ENCODE measurements around the gene METTL1.
"Not testable (repeated sequence)": the region's sequence is repeated elsewhere in the genome, so short reads cannot be mapped to it uniquely, and the experiment has no call there.

METTL1 gene

DNA sequence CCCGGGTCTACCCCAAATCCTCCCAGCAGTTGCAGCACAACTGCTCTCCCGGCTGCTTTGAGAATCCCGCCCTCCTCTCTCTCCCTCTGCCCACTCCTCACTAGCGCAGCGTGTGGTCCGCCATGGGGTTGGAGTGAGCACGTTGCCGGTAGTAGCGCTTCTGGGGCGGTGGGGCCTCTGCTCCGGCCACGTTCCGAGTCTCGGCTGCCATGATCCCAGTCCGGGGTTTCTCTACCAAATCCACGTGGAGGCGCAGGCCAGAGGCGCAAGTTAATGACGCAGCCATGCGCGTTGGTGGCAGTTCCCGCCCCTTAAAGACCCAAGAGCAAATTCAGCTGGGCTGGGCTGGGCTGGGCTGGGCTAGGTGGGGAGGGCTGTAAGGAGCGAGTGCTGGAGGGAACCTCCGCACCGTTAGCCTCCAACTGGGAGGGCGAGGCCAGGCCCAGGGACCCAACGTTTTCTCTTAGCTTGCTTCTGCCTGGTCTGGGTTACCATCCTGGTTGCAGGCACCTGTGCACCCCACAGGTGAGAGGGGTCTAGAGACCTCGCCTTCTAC, at the start of gene METTL1:
TSS of gene METTL1 (minus strand) at position 233 of the 556 bp plus-strand sequence. CDS start at position 211, 22 bp downstream.
- peak; percentile 91 for FAIRE-seq
- peak; percentile 88 for DNase-seq (ENCODE audit: extremely low spot score, insufficient read length, low read depth)

DNA sequence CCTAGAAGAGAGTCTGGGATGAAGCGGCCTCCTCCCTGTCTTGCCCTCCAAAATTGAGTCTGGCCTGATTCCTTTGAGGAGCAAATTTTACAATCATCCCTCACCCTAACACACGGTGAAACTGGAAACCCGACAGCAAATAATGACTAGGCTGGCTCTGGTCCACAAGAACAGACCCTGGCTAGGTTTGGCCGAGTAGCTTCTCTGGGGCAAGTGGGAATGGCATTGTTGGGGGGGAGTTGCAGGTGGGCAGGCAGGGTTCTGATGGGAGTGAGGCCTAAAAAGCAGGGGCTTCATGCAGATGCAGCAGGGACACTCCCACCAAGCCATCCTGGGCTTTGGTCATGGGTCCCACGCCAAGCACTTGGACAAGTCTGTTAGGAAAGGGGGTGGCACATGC, 49.1 kb upstream of the METTL1 start:
- DNase-seq (ENCODE audit: extremely low spot score, insufficient read length, low read depth); FAIRE-seq: not testable (repeated sequence)

DNA sequence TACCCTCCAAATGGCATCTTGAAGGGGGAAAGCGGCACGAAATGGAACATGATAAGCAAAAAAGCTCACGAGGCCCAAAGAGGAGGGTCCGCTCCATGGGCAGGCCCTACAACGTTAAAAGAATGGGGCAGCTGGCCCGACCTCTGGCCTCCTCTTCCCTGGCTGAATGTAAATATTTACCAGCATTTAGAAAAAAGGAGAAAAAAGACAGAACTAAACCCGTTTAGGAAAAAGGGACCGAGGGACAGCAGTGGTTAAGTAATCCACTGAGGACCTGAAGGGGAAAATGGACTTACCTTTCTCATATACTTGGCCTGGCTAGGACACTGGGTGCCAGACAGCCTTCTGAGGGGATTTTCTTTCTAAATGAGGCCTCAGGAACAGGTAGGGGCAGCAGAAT, 48.2 kb upstream of the METTL1 start:
- not testable (repeated sequence) for DNase-seq (ENCODE audit: extremely low spot score, insufficient read length, low read depth); FAIRE-seq

DNA sequence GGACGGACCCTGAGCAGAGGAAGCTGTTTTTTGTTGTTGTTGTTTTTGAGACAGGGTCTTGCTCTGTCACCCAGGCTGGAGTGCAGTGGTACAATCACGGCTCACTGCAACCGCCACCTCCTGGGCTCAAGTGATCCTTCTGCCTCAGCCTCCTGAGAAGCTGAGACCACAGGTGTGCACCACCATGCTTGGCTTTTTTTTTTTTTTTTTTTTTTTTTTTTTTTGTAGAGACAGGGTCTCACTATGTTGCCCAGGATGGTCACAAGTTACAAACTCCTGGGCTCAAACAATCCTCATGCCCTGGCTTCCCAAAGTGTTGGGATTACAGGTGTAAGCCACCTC, 46.1 kb upstream of the METTL1 start:
- not testable (repeated sequence) for FAIRE-seq; DNase-seq (ENCODE audit: extremely low spot score, insufficient read length, low read depth)

DNA sequence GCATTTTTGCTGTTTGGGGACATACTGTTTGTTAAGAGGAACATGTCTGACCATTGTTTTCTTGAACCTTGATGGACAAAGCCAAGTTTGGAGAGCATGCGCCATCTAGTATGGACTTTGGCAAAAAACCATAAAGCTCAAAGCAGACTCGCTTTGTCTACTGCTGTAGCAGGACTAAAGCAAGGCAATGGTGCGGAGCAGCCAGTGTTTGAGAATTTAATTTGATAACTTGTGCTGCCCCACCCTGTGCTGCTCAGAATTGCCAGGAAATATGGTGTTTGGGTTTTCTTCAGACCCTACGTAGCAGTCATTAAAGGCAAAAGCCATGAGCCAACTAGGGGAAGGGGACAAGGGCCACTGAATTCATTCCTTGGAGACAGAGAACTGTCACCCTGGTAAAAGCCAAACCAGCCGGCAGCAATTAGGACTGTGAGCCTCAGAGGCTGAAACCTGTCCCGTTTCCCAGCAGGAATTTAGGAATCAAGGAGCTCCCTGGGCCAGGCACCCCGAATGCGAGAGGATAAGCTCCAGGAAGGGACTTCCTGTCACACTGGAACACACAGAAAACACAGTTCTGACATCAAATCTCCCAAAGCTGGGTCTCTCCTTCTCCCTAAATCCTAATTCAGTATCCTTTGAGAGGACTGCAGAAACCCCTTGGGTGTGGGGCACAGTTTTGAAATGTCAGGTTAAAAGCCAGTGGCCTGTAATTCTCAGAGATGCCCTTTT, 45.5 kb upstream of the METTL1 start:
- DNase-seq (ENCODE audit: extremely low spot score, insufficient read length, low read depth) (no peak), FAIRE-seq (no peak)

DNA sequence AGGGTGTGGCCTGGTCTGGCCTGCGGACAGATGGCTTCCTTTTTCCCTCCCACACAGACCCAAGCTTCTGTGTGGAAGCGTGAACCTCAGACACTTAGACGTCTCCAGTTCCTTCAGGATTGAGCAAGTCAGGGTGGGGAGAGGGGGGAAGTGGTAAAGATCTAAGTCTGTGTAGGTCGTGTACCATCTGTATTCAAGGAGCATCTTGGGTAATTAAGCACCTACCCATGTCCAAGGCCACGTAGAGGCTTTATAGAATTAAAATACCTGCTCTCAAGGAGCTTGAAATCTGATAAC, 44.9 kb upstream of the METTL1 start:
- no peak for DNase-seq (ENCODE audit: extremely low spot score, insufficient read length, low read depth)
- FAIRE-seq: no peak

DNA sequence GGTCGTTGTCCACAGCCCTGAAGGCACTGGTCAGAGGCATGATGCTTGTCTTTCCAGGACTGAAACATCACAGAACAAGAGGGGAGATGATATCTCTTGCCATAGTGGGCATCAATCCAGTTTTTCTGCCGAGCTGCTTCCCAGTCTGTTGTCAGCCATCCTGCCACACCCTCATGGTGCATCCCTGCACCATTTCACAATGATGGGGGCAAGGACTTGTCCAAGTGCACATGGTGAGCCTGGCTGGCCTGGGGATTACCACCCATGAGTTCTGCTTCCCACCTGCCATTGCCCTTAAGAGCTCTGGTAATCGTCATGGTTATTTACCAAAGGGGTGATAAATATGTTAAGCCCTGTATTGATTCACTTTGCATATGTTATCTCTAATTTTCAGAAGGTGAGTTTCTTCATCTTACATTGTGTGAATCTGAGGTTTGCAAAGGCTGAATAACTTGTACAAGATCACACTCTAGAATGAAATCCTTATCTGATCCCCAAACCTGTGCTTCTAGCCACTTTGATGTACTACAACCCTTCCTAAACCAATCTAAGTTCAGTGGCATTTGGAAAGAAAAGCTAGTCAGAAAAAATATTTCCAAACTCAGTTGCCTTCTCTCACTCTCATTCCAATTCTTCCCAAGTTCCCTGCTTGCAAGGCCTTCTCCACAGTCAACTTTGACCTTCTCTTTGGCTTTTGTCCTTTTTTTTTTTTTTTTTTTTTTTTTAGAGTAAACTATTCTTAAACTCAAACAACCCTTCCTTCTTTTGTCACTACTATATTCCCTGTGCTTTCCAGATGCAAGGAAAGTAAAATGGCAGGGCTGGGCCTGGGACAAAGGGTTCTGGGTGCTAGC, 44.3 kb upstream of the METTL1 start:
- FAIRE-seq: no peak

DNA sequence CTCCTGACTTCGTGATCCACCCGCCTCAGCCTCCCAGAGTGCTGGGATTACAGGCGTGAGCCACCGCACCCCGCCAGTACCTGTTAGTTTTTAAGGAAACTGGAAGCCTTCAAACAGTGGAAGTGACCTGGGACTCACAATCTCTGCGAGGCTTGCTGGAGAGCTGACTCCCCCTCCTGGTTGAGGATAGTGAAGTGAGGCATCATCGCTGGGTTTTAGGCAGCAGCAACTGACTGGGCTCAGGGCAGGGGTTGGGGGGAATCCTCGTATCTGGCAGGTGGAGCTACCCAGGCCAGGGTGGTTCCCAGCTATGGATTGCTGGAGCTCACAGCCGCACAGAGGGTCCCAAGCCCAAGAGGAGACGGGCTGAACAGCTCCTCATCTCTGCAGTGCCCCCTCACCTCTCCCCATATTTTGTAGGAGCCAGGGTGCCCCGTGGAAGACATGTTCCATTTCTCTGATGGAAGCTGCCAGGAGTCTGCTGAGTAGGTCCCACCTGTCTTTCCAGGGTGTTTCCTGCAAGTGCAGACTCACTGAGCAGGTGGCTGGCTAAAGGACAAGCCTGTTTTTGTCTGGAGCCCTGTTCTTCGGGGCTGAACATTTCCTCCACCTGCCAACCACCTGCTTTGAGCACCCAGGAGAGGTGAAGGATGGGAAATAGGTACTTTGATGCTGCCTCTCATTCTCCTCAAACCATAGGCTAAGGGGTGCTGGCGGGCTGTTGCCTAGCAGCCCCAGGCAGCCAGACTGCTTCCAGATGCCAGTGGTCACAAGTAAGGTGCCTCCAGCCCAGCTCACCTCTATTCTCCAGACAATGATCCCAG, 43.5 kb upstream of the METTL1 start:
- FAIRE-seq (no peak), DNase-seq (ENCODE audit: extremely low spot score, insufficient read length, low read depth) (no peak)

More for the DNA sequence above, 44.3 kb upstream of the METTL1 start:
- no peak for DNase-seq (ENCODE audit: extremely low spot score, insufficient read length, low read depth)

DNA sequence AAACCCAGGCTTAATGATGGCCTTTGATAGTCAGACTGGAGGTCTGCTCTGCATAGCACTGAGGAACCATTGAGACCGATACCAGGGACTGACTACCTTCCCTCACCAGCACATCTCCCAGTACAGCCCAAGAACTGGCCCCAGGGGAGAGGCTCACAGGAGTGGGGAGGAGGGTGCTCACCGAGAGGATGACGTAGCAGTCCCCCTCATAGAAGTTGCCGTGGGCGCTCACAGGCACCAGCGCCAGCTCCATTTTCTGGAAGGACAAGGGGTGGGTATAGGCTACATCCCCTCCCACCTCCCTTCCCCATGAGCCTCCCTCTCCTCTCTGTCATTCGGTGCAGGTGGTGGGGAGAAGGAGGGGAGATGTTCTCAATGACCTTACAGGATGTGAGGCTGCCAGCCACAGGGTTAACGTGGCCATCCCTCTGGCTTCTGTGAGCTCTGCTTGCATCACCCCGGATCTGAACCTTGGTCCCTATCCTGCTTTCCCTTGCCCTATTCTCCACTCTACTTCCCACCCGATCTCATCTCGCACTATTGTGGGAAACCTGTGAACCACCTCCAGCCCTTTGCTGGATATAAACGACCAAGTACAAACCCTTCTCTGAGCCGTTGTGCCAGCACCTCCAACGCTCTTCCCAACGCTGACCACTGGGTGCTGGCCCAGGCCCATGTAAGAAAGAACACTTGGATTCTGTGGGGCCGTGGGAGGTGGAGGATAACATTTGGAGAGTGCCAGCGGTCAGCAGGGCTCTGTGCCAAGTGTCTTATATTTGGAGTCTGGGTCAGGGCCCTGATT, 42.3 kb upstream of the METTL1 start:
- no peak for FAIRE-seq

DNA sequence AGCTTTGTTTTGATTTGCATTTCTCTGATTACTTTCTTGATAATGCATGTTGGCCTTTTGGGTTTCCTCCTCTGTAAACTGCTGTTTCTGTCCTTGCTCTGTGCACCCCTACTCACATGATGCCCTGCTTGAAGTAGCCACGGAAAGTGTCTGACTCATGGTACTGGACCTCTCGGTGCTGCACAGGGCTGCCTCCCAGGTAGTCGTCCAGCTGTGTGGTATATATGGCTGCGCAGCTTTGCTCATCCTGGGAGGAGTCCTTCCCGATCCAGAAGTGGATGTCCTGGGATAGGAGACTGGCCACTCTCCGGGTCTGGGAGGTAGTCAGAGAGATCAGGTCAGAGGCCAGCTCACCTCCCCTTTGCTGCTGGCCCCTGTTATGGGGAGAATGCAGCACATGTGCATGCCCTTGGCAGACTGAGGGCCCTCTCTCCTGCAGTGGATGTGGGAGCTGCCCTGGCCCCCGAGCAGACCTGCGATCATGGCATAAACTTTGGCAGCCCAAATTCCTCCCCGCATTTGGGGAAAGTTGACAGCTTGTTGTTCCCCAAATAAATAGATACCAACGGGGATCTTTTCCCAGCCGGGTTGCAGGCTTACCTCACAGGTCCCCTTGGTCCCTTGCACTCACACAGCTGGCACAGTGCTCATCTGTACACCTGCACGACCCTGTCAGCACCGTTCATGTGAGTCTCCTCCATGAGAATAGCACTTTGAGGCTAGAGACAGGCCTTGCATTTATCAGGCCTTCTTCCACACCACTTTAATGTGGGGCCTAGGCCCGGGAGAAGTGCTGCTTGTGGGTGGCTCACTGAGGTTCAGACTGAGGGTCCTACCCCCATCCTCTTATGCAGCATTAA, 41.4 kb upstream of the METTL1 start:
- FAIRE-seq (no peak), DNase-seq (ENCODE audit: extremely low spot score, insufficient read length, low read depth) (no peak)

More for the DNA sequence above, 42.3 kb upstream of the METTL1 start:
- DNase-seq (ENCODE audit: extremely low spot score, insufficient read length, low read depth): no peak

DNA sequence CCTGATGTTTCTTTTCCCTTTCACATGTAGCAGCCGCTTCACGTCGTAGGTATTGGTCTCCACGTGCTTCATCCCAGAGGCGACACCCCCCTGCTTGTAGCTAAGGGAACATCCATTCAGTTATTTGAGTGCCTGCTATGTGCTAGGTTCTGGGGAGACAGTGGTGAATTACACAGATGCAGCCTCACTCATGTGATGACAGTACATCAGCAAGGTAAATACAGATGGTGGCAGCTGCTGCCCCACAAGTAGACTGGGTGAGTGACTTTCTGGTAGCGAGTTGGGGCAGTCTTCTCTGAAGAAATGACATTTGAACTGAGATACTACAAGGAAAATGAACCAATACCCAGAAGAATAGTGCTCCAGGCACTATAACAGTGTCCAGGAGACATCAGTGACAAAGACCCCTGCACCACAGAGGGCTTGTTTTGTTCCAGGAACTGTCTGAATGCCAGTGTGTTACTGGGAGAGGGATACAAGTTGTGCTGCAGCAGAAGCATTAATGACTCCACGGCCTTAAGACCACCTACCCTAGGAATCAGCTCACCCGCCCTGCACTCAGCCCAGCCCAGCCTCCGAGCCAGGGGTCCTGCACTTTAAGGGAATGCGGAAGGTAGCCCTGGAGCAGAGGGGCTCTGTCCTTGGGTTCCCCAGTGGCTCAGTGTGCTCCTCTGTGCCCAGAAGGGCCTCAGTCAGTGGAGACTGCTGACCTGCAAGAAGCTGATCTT, 39.3 kb upstream of the METTL1 start:
- DNase-seq (ENCODE audit: extremely low spot score, insufficient read length, low read depth): no peak

DNA sequence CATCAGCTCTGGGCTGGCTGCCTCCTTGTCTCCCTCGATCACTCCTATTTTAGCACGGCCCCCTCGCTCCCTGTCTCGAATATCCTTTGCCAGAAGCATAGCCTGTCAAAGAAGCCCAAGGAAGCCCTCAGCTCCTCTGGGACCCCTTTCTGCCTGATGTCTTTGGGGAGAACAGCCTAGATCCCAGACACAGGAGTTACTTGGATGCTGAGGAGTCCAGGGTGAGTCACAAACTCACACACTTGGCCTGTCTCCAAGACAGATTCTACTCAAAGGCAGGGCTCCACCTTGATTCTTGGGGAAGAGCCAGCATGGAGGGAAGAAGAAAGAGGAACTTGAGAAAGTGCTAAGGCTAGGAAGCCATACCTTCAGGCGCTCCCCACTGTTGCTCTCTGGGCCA, 38.5 kb upstream of the METTL1 start:
- no peak for DNase-seq (ENCODE audit: extremely low spot score, insufficient read length, low read depth)
- FAIRE-seq: no peak

More for the DNA sequence above, 39.3 kb upstream of the METTL1 start:
- FAIRE-seq: no peak

DNA sequence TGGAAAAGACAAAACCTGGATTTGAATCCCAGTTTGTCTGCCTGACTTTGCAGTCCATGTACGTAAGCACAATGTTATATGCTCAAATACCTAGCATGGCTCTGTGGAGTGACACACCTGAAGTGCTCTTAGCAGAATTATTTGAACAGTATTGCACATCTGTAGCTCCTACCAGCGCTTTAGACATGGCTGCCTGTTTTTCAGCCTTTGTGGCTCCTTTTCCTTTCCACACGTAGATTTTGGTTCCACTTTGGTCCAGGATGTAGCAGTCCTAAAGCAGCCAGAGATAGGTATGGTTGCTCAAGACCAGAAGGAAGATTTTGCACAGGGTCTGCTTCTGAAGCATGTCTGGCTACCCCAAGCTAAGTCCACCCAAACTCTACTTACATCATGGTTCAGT, 37.5 kb upstream of the METTL1 start:
- DNase-seq (ENCODE audit: extremely low spot score, insufficient read length, low read depth) (no peak), FAIRE-seq (no peak)

DNA sequence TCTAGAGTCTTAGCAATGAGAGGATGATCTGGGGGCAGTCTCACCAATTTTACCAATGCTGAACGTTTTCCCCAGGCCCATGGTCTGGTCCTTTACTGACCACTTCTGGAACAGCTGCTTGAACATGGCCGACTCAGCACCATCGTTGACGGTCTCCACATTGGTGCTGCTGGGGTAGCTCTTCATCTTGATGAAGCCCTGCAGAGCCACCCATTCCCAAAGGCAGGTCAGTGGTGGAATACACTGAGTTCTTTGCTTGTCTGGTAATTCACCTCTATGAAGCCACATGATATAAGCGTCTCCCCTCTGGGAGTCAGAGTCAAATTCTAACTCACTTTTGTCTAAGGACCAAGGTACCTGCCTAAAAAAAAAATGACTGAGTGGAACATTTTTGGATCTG, 36.4 kb upstream of the METTL1 start:
- FAIRE-seq: no peak
- no peak for DNase-seq (ENCODE audit: extremely low spot score, insufficient read length, low read depth)

DNA sequence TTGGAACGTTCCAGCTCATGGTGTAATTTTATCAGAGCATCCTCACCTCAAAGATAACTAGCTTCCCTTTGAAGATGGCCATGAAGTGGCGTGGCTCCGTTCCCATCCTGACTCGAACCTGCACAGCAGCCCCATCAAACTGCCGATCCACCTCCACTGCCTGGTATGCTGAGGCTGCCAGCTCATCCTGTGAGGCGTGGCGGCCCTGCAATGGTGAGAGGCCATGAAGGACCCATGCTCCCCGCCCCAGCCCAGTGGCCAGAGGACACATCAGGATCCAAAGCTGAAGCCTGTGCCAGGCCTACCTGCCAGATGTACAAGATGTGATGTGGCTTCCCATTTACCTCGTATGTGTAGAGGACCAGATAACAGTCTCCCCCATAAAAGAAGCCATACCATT, 35.4 kb upstream of the METTL1 start:
- DNase-seq (ENCODE audit: extremely low spot score, insufficient read length, low read depth) (no peak), FAIRE-seq (no peak)

DNA sequence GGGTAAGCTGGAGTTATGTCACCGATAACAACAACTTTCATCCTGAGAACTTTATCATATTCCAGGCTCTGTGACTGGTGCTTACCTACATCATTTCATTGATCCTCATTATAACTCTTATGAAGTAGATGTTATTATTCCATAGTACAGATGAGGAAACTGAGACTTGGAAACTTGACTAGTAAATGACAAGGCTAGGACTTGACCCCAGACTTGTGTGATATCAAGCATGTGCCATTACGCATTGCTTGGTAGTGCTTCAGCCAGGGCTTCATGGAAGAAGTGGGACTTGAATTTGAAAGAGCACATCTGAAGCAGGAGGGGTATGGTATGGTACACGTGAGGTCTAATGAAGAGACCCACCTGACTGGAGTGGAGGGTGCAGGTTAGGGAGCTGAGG, 34.8 kb upstream of the METTL1 start:
- no peak for FAIRE-seq

DNA sequence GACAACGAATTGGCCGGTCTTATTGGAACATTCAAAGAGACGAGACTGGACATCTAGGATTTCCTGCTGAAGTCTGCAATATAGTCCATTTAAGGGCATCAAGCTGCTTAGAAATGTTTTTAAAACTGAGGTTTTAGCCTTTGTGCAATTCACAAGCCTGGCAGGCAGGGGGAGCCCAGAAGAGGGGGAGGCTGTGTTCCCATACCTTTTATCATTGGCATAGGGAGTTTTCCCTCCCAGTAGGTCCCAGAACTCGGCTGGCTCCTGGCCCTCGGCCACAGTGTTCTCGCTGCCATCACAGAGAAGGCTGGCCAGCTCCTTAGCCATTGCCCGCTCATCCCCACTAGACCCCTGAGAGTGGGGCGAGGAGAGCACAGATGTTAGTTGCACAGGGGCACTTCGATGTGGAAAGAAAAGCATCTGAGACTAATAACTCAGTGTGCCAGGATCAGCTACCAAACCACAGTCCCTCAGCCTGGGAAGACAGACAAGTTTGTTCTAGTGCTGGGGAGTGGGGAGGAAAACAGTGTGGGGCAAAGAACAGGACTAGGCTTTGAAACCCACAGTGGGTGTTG, 31.5 kb upstream of the METTL1 start:
- no peak for FAIRE-seq

More for the DNA sequence above, 34.8 kb upstream of the METTL1 start:
- DNase-seq (ENCODE audit: extremely low spot score, insufficient read length, low read depth): no peak

DNA sequence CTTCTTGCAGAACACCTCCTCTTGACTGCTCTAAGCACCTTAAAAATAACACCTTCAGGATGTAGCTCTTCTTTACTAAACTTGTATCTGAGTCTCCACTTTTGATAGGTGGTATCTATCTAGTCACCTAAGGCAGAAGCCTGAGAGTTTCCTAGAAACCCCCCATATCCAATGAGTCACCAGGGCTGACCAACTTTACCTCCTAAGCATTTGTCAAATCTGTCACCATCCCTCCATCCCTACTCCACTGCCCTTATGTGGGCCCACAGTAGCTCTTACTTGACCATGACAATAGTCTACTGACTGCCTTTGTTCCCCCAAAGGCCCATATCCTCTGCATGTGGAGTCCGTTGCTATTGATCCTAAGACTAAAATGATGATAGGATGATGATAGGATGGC, 30.7 kb upstream of the METTL1 start:
- no peak for FAIRE-seq
- no peak for DNase-seq (ENCODE audit: extremely low spot score, insufficient read length, low read depth)

More for the DNA sequence above, 31.5 kb upstream of the METTL1 start:
- no peak for DNase-seq (ENCODE audit: extremely low spot score, insufficient read length, low read depth)

All from GM18507 (cell line).